AG04450 (cell line): ENCODE data around the gene FOXRED1. TPM values are rescaled to one million over a fixed set of nuclear protein-coding genes. Genes with fewer than 3 reads are reported as not detected.

Experiments used
- CTCF ChIA-PET: fragments of 300-600, 350-600 bp; formaldehyde crosslinking; extraction: SDS; loops from one replicate; lab custom pipeline; 2022; ENCODE audit warnings: antibody characterized with exemption, inconsistent platforms; lab: Charles Lee
- POLR2A ChIA-PET: fragments of 350-600 bp; formaldehyde crosslinking; extraction: SDS; loops from one replicate; lab custom pipeline; 2021; ENCODE audit warnings: antibody characterized with exemption, inconsistent platforms; lab: Yijun Ruan, JAX
- DNase-seq: peaks from one replicate; pipeline ENCODE4 v3.0.0-alpha.2; 2011; ENCODE audit warnings: low read depth, low spot score
- H3K27ac ChIP-seq: one replicate; pipeline ENCODE4 v1.5.1; 2012; ENCODE audit warnings: low read depth, low read length, control low read depth
- H3K27me3 ChIP-seq: one replicate; pipeline ENCODE4 v1.6.0; 2012; ENCODE audit warnings: low read length; ENCODE audit not compliant: control insufficient read depth, insufficient read depth
- H3K4me3 ChIP-seq: 2 replicates; pipeline ENCODE4 v1.5.1; 2011; ENCODE audit warnings: mild to moderate bottlenecking, low read depth, low read length, control low read depth
- H3K9me3 ChIP-seq: 2 replicates; pipeline ENCODE4 v1.5.1; 2012; ENCODE audit warnings: low read length; ENCODE audit not compliant: control insufficient read depth, insufficient read depth
- polyA plus RNA-seq: library from polyadenylated mRNA; depleted of rRNA; stranded (reverse); fragments of >200 nt; gene quantifications from 2 replicates; pipeline ENCODE4 v1.2.3, GENCODE V29; 2011; rRNA removed
- small RNA-seq: library from RNA; depleted of rRNA; stranded (forward); fragments of <200 nt; gene quantifications from one replicate; pipeline ENCODE3, GENCODE V24; 2012; ENCODE audit warnings: low read depth; ENCODE audit not compliant: insufficient read length
- TF ChIP-seq, protein P1 (sequence below): IDR thresholded peaks from 2 replicates; pipeline ENCODE4 v1.5.1; 2011; ENCODE audit warnings: low read depth, low read length, control low read depth, inconsistent platforms

FOXRED1 gene
- polyA plus RNA-seq, 1 experiment, result 10.2 TPM

DNA sequence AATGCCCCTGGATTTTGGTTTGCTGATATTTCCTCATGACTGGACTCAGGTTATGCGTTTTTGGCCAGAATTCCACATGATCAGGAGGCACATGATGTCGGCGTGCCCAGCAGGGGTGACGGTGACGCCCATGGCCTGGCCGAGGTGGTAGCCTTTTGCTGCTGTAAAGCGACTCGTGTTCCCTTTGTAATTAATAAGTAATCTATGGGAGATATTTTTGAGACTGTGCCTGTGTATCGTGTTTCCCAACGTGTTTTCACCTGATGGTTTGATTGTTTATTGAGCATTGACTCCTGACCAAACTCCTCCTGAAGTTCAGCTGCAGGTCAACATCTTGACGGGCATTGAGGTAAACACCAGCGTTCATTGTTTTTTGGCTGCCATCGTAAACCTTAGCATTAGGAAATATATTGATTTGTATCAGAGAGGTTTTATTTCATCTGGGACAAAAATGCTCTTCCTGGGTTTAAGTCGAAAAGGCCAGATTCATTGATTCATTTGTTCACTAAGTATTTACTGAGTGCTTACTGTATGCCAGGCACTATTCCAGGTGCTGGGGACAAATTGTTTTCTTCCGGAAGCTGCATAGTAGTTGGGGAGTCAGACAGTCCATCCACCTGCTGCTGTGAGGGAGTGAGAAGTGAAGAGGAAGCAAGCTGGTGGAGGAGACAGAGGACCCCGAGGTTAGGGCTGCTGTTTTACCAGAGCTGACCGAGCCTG is 58.5 kb downstream of the FOXRED1 start:
- ChIA-PET CTCF (interaction anchor here (0.7 kb wide), 1 partner anchor 17 kb away, joined by 3 read pairs; no protein-coding TSS in a partner anchor), POLR2A (no interaction called here)
- Histone ChIP-seq H3K9me3 (no peaks in the 10 kb centered on the region), H3K27ac (no peak overlapping the region), H3K27me3 (no peaks in the 10 kb centered on the region), H3K4me3 (no peak overlapping the region)
- no peak for DNase-seq
- TF ChIP-seq, protein P1, sequence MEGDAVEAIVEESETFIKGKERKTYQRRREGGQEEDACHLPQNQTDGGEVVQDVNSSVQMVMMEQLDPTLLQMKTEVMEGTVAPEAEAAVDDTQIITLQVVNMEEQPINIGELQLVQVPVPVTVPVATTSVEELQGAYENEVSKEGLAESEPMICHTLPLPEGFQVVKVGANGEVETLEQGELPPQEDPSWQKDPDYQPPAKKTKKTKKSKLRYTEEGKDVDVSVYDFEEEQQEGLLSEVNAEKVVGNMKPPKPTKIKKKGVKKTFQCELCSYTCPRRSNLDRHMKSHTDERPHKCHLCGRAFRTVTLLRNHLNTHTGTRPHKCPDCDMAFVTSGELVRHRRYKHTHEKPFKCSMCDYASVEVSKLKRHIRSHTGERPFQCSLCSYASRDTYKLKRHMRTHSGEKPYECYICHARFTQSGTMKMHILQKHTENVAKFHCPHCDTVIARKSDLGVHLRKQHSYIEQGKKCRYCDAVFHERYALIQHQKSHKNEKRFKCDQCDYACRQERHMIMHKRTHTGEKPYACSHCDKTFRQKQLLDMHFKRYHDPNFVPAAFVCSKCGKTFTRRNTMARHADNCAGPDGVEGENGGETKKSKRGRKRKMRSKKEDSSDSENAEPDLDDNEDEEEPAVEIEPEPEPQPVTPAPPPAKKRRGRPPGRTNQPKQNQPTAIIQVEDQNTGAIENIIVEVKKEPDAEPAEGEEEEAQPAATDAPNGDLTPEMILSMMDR, result no peak

Small RNAs within 50 kb of the gene (small RNA-seq; reads per million reads assigned to genes)
- gene RN7SL351P, result not detected

Other genes starting within 250 kb of the FOXRED1 start
- gene CDON, start 206.3 kb upstream of the FOXRED1 start, polyA plus RNA-seq, result 2.6 and 4.0 TPM in 2 replicates
- 22.0 and 24.9 TPM in 2 replicates for gene RPUSD4, start 57.5 kb upstream of the FOXRED1 start, polyA plus RNA-seq
- gene FAM118B, start 57.4 kb upstream of the FOXRED1 start, polyA plus RNA-seq, result 29.5 and 36.7 TPM in 2 replicates
- gene SRPRA, start 259 bp upstream of the FOXRED1 start, polyA plus RNA-seq, result 124 and 132 TPM in 2 replicates
- 4.9 and 8.0 TPM in 2 replicates for gene TIRAP, start 13.9 kb downstream of the FOXRED1 start, polyA plus RNA-seq
- gene DCPS, start 34.9 kb downstream of the FOXRED1 start, polyA plus RNA-seq, result 20.4 and 24.3 TPM in 2 replicates
- 13.1 and 15.3 TPM in 2 replicates for gene ST3GAL4, start 86.5 kb downstream of the FOXRED1 start, polyA plus RNA-seq